ENCODE results near the gene ACSL3.

GRCh38 chr2:222883420-222883819 lies 22.6 kb downstream of the ACSL3 start:
- TF ChIP-seq CTCF (IDR thresholded peaks at IDR 0.05) (no peak), POLR2A (IDR thresholded peaks at IDR 0.05) (no peak)

Data from testis (tissue), 2 donors.